SK-N-MC (cell line): ENCODE results near the gene CEP192.

ENCODE experiments used
- EZH2 ChIP-seq: fragments of 200-600 bp; sonication (generic); IDR thresholded peaks from one replicate; pipeline ENCODE4 v1.6.1; 2017; ENCODE audit warnings: antibody characterized with exemption
- FOXP2 ChIP-seq: optimal IDR thresholded peaks from 2 replicates; pipeline ENCODE3; 2011; ENCODE audit warnings: mild to moderate bottlenecking, moderate library complexity; ENCODE audit not compliant: insufficient read depth; ENCODE audit errors: extremely low read length, control extremely low read depth
- POLR2AphosphoS5 ChIP-seq: IDR thresholded peaks from 2 replicates; pipeline ENCODE4 v1.6.1; 2012; ENCODE audit warnings: mild to moderate bottlenecking, low read depth, low read length, borderline replicate concordance

- TF ChIP-seq POLR2AphosphoS5 = no peak
- TF ChIP-seq EZH2 = no peak
- no peak for TF ChIP-seq FOXP2
Measured at GRCh38 chr18:13165636-13166423, 174.7 kb downstream of the CEP192 start.
